Stimulated activated CD8-positive, alpha-beta memory T cell treated with anti-CD3 and anti-CD28 coated beads, Interleukin-4, amount 100 ng/mL, for 48 hours (primary cell): ENCODE measurements around the gene STOX2.
"Not testable (repeated sequence)": the region's sequence is repeated elsewhere in the genome, so short reads cannot be mapped to it uniquely, and the experiment has no call there.

ENCODE experiments used
- DNase-seq: peaks from one replicate; pipeline ENCODE4 v3.0.0-alpha.2; 2020

The STOX2 gene

DNA sequence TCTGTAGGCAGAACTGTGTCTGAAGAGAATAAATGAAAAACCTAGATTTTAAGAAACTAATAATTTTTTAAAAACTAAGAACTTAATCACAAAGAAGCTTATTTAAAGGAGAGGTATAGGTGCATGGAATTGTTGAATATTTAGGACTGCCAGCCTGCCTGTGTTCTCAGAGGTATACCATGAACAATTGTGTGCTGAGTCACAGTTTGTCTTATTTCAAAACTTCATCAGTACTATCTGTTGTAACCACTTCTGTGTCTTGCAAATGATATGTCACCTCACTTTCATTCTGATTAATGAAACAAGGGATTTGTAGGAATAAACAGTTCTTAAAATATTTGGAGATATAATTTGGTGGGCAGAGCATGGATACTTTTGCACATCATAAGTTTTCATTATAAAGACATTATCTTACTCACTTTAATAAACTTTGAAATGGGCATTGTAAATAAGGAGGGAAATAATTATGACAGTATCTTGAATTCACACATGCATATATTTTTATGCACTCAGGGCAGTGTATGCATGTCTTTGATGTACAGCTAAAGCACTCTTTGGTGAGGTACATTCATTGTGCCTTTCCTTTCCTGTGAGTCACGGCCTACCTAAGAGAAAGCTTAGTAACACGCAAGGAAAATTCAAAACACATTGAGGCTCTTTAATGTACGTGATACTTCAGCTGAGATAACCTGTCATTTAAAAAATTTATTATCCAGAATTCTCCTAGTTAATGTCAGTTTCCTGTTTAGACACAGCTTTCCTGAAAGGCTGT, 31.7 kb downstream of the STOX2 start:
- no peak for DNase-seq

DNA sequence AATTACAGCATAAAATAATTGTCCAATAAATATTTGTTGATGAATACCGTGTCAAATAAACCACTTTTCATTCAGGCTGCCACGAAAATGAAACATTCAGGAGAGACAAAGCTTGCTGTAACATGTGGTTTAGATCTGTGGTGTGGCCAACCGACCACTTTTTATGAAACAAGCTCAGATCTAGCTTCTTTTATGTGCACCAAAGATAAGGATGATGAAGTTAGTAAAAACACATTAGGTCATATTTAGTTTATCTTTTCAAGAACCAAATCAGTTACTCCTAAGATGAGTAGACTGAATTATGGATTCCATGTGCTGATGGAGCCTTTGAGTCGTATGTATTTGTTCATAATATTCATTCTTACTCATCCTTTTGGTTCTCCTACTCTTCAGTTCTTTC, 35.8 kb downstream of the STOX2 start:
- no peak for DNase-seq

DNA sequence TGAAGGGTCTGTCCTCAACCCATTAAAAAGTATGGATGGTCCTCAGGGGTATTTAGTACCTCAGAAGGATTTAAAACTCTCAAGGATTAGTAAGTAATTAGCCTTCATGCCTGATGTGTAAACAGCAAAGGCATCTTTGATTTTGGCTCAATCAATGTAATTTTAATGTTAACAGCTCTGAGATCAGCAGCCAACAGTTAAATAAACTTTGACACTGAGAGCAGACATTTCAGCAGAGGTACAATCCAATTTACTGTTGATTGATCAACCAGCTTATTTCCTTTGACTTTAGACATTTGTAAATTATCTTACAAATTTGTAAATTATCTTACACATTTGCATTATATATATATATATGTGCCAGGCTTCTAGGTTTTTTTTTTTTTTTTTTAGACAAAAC, 36.9 kb downstream of the STOX2 start:
- no peak for DNase-seq

DNA sequence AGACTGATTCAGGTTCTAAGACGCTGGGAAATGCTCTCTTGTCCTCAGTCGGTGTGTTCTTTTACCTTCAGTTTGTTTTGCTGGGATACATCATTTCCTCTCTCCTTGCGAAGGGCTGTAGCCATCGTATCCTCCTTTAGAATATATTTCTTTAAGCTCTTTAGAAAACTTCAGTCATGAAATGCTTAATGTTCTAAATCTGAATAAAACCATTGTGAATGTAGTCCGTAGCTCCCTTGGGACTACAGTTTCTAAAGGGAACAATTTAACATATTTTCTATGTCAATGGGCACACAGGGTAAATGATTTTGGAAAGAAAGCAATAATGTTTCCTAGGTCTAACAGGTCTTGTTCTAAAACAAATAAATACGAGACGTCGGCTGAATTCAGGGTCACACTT, 40.6 kb downstream of the STOX2 start:
- no peak for DNase-seq

DNA sequence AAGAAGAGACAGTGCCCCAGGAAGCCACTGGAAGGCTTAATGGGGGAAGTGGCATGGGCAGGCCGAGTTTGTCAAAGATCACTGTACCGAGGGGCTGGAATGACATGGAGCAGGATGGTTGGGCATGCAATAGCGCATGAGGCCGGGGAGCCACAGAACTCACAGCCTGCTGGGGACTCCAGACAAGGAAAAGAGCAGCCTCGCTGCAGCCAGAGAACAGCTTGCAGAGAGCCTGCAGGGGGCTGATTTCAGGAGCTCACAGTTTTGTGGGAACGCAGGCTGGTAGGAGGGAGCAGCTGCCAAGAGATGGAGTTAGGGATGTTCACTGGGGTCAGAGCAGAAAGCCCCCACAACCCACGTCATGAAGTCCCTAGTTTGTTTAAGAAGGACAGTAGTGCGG, 45.4 kb downstream of the STOX2 start:
- no peak for DNase-seq

DNA sequence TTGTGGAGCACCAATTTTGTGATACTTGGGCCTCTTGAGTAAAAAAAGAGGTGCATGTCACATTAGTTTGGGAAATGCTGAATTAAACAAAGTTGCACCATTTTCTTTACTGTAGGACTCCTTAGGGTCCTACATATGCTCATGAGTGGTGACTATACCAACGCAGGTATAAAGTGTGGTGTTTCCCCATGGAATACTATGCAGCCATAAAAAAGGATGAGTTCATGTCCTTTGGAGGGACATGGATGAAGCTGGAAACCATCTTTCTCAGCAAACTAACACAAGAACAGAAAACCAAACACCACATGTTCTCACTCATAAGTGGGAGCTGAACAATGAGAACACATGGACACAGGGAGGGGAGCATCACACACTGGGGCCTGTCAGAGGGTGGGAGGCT, 47.5 kb downstream of the STOX2 start:
- not testable (repeated sequence) for DNase-seq

DNA sequence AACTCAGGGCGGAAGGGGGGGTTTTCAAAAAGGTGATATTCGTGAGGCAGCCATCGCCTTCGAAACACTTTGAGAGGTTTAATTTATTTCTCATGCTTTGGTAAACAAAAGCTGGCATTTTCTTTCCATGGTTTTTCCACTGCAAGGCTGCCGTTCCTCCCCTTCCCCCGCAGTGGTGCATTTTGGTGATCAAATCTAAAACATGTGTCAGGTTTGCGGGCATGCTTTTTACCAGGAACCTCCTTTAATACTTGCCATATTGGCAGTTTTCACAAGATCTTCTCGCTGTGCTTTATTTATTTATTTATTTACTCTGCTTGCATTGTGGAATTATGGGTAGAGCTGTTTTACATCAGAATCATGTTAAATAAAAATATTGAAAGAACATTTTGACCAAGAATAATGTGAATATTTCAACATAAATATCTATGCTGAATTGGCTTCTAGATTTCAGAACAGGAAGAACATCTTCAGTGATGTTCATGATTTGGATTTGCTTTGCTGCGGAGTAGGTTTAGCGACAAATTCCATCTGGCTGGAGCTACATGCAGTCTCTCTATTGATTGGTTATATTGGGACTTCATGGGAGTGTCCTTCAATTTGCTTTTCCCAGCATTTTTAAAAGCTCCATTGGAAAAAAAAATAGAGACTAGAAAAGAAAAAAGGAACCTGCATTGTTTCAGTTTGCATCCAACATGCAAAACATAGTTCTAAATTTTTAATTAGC, 54.4 kb downstream of the STOX2 start:
- DNase-seq: no peak

DNA sequence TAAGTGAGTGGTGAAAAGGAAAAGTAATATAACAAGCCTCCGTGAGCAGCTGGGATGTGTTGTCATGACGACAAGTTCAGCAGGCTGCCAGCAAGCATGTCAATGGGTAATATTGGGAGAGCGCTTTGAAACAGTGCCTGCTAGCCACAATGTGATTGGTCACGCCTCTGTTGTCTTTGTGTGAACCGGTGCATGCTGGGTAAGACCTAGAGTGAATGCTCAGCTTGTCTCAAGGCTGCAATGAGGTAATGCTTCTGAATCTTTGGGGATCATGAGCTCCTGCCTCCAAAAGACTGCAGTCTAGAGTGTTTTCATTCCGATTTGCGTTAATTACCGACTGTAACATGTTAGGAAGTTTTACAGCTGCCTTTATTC, 54.9 kb downstream of the STOX2 start:
- DNase-seq: no peak

DNA sequence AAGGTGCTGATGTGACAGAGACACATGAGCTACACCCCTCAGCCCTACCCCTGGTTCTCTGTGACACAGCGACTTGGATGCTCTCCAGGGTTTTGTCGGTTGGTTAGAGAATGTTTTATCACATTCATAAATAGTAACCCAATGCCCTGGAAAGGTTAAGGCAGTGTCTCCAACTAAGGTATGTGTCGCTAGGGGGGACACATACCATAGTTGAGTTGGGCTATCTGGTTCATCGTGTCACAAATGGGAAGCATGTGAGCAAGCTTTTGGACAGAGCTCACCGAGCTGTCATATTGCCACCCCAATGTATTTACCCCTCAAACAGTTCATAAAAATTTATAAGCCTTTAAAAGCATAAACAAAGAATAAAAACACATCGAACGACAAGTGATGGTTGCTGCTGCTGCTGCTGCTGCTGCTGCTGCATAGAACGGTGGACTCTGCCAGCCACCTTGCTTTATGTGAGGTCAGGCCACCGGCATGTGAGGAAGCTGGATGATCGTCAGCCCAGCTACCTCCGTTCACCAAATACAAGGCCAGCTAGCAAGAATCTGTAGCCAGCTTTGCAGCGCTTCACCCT, 55.9 kb downstream of the STOX2 start:
- no peak for DNase-seq

DNA sequence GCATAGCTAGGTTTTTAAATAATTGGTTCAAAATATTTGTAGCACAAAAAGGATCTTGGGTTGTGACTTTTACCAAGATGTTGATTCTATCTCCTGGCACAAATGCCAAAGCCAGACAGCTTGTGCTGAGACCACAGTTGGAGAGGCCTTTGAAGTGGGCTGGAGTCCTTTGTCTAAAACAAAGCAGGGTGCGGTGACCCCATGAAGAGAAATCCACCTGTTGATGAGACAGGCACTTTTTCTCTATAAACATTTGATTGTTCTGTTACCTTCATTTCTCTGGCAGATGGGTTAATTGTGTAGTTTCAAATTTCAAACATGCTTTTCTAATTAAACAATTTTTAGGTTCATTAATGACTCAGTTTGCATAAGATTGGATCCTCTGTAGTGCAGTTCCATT, 56.7 kb downstream of the STOX2 start:
- DNase-seq: no peak

DNA sequence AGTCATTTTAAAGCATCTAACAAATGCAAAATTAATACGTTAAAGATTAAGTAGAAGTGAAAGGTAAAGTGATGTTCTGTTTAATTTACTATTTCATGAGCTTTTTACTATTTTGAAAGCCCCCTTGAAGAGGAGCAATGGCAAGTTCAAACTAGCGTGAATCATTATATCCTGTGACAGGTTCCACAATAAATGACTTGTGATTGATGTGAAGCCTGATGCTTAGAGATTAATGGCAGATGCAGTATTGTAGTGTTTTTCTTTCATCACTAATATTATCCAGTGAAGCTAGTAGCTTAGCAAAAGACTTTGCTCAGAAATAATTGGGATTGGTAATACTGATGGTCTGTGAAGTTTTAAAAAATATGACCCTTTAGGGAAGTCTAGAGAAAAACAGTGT, 57.3 kb downstream of the STOX2 start:
- DNase-seq: no peak

DNA sequence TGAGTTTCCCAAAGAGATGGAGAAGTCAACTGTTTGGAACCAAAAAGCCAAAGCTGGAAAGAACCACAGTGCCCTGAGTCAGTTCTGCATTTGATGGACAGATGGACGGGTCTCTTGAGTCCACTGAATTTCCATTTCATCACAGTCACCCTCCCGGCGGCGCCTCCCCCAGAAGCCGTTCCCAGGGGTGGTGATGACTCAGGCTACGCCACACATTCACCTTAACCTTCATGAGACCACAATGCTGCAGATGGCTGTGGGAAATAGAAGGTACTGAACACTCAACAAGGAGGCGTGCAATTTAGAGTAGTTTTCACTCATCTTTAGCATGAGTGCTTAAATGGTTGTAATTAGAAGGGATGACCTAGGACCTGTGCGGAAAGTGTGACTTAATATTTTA, 61.3 kb downstream of the STOX2 start:
- no peak for DNase-seq

DNA sequence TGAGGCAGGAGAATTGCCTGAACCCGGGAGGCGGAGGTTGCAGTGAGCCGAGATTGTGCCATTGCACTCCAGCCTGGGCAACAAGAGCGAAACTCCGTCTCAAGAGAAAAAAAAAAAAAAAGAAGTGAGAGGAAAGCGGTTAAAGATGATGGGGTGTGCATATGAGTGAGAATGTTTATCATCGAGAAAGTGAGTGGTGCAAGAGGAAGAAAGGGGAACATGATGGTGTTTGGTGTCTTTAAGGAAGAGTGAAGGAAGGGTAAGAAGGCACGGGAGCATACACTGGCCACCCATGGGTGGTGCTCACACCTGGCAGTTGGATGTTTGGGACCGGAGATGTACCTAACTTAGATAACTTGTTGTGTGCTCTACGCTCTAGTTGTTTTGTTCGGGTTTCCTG, 62.2 kb downstream of the STOX2 start:
- DNase-seq: no peak

DNA sequence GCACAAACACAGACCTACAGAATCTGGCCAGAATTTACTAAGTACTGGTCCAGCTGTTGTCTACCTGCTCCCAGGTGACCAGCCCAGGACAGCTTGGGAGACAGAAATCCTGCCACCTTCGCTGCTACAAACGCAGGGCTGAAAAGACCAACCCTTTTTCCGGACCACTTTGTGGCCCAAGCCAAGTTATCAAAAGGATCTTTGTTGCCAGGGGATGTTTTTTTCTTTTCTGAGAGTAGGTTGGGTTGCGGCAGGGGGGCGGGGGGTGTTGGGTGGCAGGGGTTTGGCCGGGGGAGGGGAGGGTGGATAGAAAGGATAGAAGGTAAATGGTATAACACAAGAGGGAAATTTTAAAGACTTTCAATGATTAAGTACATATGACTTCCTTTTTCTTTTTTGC, 63.4 kb downstream of the STOX2 start:
- DNase-seq: no peak

DNA sequence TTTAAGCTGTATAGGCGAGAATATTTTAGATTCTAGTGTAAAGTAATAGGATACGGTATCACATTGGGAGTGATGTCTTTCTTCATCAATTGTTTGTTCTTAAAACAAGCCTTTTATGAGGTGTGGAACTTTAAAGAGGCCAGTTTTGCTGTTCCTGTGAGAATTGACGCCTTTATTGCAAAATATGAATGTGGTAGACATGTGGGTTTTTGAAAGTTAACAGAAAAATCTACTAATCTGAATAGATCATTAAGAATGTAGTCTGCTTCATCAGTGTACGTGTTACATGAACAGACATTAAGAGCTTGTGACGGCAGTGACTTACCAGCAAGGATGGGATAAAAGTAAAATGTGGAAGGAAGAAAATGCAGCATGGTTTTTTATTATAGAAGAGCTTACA, 63.8 kb downstream of the STOX2 start:
- no peak for DNase-seq

DNA sequence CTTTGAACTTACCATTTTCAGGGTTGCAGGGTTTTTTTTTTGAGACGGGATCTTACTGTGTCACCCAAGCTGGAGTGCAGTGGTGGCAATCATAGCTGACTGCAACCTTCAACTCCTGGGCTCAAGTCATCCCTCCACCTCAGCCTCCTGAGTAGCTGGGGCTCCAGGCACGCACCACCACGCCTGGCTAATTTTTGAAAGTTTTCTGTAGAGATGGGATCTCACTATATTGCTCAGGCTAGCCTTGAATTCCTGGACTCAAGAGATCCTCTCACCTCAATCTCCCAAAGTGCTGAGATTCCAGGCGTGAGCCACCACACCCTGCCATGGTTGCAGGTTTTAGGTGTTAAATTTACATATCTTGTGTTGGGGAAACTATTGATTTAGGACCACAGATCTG, 64.5 kb downstream of the STOX2 start:
- DNase-seq: no peak

DNA sequence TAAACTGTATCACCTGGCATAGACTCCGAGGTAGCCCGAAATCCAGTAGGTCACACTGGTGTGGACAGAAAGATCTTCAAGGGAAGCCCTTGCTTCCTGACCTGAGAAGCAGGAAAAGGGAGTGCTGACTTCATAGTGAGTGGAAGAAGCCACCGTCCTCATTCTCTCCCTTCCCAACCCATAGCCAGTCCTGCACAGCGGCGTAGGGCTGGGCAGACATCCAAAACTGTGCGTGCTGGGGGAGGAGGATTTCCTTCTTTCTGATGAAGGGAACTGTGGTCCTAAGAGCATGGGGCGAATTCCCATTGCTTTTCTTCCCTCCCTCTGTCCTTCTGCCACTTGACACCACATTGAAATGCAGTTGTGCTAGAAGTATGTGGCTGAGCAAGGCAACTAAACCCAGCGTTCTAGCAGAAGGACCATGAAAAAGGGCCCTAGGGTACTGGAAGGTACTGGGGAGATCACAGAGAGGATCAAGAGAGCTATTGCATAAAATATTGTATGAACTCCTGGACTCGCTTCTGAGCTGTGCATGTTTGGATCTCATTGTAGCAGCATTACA, 66.9 kb downstream of the STOX2 start:
- no peak for DNase-seq

DNA sequence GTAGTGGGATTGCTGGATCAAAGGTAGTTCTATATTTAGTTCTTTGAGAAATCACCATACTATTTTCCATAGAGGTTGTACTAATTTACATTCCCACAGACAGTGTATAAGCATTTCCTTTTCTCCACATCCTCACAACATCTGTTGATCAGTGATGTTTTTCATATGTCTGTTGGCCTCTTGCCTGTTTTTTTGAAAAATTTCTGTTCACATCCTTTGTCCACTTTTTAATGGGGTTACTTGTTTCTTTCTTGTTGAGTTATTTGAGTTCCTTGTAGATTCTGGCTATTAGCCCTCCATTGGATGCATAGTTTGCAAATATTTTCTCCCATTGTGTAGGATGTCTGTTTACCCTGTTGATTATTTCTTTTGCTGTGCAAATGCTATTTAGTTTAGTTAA, 72.6 kb downstream of the STOX2 start:
- DNase-seq: no peak

DNA sequence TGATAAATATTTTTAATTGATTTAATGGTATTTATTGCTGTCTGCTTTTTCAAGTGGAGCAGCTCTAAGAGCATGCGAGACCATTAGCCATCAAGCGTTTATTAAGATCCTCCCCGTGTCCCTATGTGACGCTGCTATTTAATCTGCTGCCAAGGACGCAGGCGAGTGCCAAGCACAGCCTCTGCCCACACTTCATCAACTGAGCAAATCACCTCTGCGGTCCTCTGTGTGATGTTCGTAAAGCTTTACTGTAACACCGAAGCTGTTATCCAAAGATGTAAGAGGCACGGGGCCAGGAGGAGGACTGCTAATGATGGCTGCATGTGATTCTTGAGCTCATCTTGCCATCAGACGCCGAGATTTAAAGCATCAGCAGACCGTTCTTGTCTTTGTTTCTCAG, 79.5 kb downstream of the STOX2 start:
- DNase-seq: no peak

DNA sequence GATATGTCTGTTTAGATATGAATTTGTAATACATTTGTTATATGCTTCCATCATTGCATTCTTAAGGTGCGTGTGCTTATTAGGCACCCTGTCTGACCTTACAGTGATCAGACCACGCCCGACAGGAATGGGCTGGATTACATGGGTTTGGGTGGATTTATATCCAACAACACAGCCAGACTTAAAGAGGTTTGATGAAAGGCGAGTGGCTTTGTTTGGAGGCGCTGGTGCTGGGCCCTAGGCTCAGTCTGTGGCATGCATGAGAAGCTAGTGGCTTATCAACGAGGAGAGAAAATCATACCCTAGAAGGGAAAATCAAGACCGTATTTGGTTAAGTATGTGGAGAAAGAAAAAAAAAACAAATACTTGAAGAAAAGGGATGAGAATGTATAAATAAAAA, 80.7 kb downstream of the STOX2 start:
- DNase-seq: no peak

DNA sequence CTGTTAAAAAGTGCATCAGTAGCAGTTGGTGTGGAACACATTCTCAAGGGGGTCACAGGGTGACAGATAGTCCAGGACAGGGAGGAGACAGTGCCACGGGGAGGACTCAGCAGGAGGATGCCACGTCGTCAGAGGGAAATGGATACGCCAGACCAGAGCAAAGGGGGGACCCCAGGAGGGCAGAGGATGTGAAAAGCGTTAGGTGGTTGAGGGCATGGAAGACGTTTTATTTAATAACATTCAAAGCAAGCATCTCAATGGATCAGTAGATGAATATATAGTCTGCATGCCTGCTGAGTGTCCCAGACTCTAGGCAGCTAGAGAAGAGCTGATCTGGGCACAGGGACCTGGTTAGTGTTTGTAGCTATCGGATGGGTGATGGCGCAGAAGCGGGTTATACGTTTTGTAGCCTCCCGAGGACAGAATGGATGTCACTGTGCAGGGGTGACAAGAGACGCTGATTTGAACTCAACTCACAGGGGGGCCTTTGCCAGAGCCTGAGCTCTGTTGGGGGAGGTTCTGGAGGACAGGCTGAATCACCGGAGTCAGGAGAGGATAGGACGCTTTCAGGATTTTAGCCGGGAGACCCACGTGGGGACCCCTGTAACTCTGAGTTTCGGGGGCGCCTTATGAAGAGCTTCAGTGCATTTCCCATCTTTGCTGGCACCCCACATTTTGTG, 81.3 kb downstream of the STOX2 start:
- DNase-seq: no peak

DNA sequence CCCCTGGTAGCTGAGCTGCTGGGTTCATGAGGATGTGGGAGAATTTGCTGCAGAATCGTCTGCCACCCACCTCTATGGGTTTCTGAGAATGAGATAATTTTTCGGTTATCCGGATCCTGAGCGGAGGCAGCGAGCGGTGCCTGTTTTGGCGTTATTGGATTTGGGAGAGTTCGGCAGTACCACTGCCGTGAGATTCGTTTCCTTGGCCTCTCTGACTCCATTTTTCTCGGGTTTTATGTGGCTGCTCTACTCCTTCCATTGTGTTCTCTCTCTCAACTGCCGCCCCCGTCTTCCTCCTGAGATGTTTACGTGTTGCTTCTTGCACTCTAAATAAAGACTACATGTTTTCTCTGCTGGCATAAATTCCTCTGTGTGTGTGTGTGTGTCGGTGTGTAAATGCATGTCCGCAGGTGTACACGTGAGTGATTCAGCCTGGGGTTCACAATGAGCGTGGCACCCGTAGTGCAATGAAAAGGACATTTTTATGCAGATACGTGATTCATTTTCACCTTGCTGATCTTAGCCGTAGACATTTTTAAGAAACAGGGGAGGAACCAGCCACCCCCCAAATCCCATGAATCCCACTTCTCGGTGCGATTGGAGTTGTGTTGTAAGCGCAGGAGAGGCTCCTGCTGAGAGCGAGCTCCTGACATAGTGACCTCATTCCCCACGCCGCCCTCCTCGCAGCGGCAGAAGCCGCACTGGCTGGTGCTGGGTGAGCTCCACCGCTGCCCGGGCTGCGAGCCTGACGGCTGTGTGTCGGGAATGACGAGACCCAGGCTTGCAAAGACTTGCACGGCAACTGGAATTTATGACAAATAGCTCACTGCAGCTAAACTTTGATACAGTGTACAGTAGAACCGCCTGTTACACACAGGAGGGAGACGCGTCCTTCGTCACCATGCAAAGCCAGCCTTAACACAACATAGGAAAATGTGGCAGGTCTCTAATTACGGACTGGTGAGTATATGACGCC, 82.2 kb downstream of the STOX2 start:
- DNase-seq: no peak
